ENCODE measurements around the gene MOGAT1. TPM values are rescaled to one million over a fixed set of nuclear protein-coding genes. Genes with fewer than 3 reads are reported as not detected.

Gene MOGAT1
- total RNA-seq, 1 donor = not detected

- peak overlapping the region; percentile 13 for H2AFZ ChIP-seq (ENCODE audit: low read length)
- peaks cover 26% of the 10 kb centered on the region for H3K4me1 ChIP-seq (ENCODE audit: insufficient read depth, low read length)
- no peaks in the 10 kb centered on the region for H3K9me3 ChIP-seq (ENCODE audit: low read depth, low read length)
- H4K20me1 ChIP-seq (ENCODE audit: insufficient read depth, low read length) = no peaks in the 10 kb centered on the region
- H3K79me2 ChIP-seq (ENCODE audit: insufficient read depth, low read length) = no peaks in the 10 kb centered on the region
- H3K4me3 ChIP-seq (ENCODE audit: insufficient read depth, low read length) = no peak overlapping the region
- H3K27ac ChIP-seq (ENCODE audit: low read depth, low read length) = peak overlapping the region; percentile 83
- peak; percentile 88 for TF ChIP-seq CTCF (IDR thresholded peaks at IDR 0.05; ENCODE audit: extremely low read depth, low read depth, low read length)
- H3K27me3 ChIP-seq (ENCODE audit: insufficient read depth, low read length) = no peaks in the 10 kb centered on the region
- peak overlapping the region; percentile 85 for H3K4me2 ChIP-seq (ENCODE audit: insufficient read depth, low read length)
- DNase-seq (ENCODE audit: insufficient read length, low spot score, missing footprints) = peak; percentile 74
- H3K36me3 ChIP-seq (ENCODE audit: insufficient read depth, low read length) = no peaks in the 10 kb centered on the region
Observed at GRCh38 chr2:222708274-222708710, 36.8 kb downstream of the MOGAT1 start.

- no peaks in the 10 kb centered on the region for H3K36me3 ChIP-seq (ENCODE audit: insufficient read depth, low read length)
- H2AFZ ChIP-seq (ENCODE audit: low read length) = peak overlapping the region; percentile 72
- TF ChIP-seq CTCF (IDR thresholded peaks at IDR 0.05; ENCODE audit: extremely low read depth, low read depth, low read length) = no peak
- H3K79me2 ChIP-seq (ENCODE audit: insufficient read depth, low read length) = no peaks in the 10 kb centered on the region
- H3K27ac ChIP-seq (ENCODE audit: low read depth, low read length) = peak overlapping the region; percentile 83
- no peaks in the 10 kb centered on the region for H4K20me1 ChIP-seq (ENCODE audit: insufficient read depth, low read length)
- H3K9me3 ChIP-seq (ENCODE audit: low read depth, low read length) = no peaks in the 10 kb centered on the region
- peaks cover 20% of the 10 kb centered on the region for H3K4me1 ChIP-seq (ENCODE audit: insufficient read depth, low read length)
- H3K4me2 ChIP-seq (ENCODE audit: insufficient read depth, low read length) = peak overlapping the region; percentile 85
- peak; percentile 88 for DNase-seq (ENCODE audit: insufficient read length, low spot score, missing footprints)
- H3K27me3 ChIP-seq (ENCODE audit: insufficient read depth, low read length) = no peaks in the 10 kb centered on the region
- peak overlapping the region; percentile 50 for H3K4me3 ChIP-seq (ENCODE audit: insufficient read depth, low read length)
Observed at GRCh38 chr2:222709191-222709891, 37.9 kb downstream of the MOGAT1 start.

- no peak for TF ChIP-seq CTCF (IDR thresholded peaks at IDR 0.05; ENCODE audit: extremely low read depth, low read depth, low read length)
- DNase-seq (ENCODE audit: insufficient read length, low spot score, missing footprints) = no peak
- no peak overlapping the region for H3K4me2 ChIP-seq (ENCODE audit: insufficient read depth, low read length)
- H3K36me3 ChIP-seq (ENCODE audit: insufficient read depth, low read length) = no peaks in the 10 kb centered on the region
- H2AFZ ChIP-seq (ENCODE audit: low read length) = no peak overlapping the region
- H4K20me1 ChIP-seq (ENCODE audit: insufficient read depth, low read length) = no peaks in the 10 kb centered on the region
- no peak overlapping the region for H3K4me3 ChIP-seq (ENCODE audit: insufficient read depth, low read length)
- no peaks in the 10 kb centered on the region for H3K27me3 ChIP-seq (ENCODE audit: insufficient read depth, low read length)
- H3K9me3 ChIP-seq (ENCODE audit: low read depth, low read length) = no peaks in the 10 kb centered on the region
- peaks cover 20% of the 10 kb centered on the region for H3K4me1 ChIP-seq (ENCODE audit: insufficient read depth, low read length)
- H3K27ac ChIP-seq (ENCODE audit: low read depth, low read length) = no peak overlapping the region
- H3K79me2 ChIP-seq (ENCODE audit: insufficient read depth, low read length) = no peaks in the 10 kb centered on the region
Observed at GRCh38 chr2:222710736-222711135, 39.3 kb downstream of the MOGAT1 start.

GRCh38 chr2:222711315-222711940, 40.0 kb downstream of the MOGAT1 start:
- H3K4me1 ChIP-seq (ENCODE audit: insufficient read depth, low read length) = peaks cover 17% of the 10 kb centered on the region
- no peak overlapping the region for H3K4me2 ChIP-seq (ENCODE audit: insufficient read depth, low read length)
- no peaks in the 10 kb centered on the region for H4K20me1 ChIP-seq (ENCODE audit: insufficient read depth, low read length)
- no peaks in the 10 kb centered on the region for H3K36me3 ChIP-seq (ENCODE audit: insufficient read depth, low read length)
- no peak overlapping the region for H3K4me3 ChIP-seq (ENCODE audit: insufficient read depth, low read length)
- no peaks in the 10 kb centered on the region for H3K9me3 ChIP-seq (ENCODE audit: low read depth, low read length)
- TF ChIP-seq CTCF (IDR thresholded peaks at IDR 0.05; ENCODE audit: extremely low read depth, low read depth, low read length) = no peak
- no peaks in the 10 kb centered on the region for H3K79me2 ChIP-seq (ENCODE audit: insufficient read depth, low read length)
- H3K27me3 ChIP-seq (ENCODE audit: insufficient read depth, low read length) = no peaks in the 10 kb centered on the region
- peak overlapping the region; percentile 23 for H2AFZ ChIP-seq (ENCODE audit: low read length)
- no peak for DNase-seq (ENCODE audit: insufficient read length, low spot score, missing footprints)
- no peak overlapping the region for H3K27ac ChIP-seq (ENCODE audit: low read depth, low read length)

Measured in osteoblast (primary cell).